NCI-H2081 (cell line): Measurements from ENCODE around the gene CAMK2G.
"Not testable (repeated sequence)": the region's sequence is repeated elsewhere in the genome, so short reads cannot be mapped to it uniquely, and the experiment has no call there.

Experiments
- DNase-seq, 2 experiments: peaks; one replicate each; lab custom pipeline; 2025; lab: John Stamatoyannopoulos, UW

The CAMK2G gene

GRCh38 chr10:73810735-73811465 is 63.5 kb downstream of the CAMK2G start:
- no peak for DNase-seq

- no peak for DNase-seq
Measured at GRCh38 chr10:73810358-73810734, 64.0 kb downstream of the CAMK2G start.

- no peak for DNase-seq
Measured at GRCh38 chr10:73809061-73809818, 65.1 kb downstream of the CAMK2G start.

DNA sequence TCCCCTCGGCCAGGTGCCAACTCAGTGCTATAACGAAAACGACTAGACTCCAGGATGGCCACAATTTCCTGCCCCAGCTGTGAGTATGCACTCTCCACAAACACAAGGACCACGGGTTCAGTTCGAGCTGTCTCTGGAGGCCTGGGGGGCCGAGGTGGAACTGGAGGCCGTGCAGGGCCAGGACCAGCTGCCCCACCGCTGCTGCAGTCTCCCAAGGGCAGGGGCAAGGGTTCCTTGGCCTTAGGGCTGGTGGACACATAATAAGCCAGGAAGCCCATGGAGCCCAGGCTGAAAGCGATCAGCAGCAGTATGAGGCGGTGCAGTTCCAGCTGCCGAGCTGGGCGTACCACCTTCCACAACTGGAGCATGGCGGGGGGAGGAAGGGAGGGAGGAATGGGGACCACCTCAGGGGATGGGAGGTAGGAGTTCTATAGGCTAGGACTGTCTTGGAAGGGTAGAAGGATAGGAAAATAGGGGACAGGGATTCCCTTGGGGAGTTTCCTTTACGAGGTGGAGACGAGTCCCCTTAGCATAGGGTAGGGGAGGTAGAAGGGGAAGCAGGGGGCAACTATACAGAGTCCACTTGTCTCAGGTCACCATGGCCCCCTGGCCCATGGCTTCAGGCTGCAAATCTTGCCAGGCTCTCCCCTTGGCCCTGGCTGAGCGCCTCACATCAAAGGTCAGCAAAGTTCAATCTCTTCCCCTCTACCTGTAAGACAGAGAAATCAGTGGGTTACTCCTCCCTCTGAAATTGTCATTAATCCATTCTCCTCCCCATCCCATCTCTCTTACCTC is 66.1 kb downstream of the CAMK2G start:
- DNase-seq = no peak

GRCh38 chr10:73807471-73807870 is 66.9 kb downstream of the CAMK2G start:
- no peak for DNase-seq

DNA sequence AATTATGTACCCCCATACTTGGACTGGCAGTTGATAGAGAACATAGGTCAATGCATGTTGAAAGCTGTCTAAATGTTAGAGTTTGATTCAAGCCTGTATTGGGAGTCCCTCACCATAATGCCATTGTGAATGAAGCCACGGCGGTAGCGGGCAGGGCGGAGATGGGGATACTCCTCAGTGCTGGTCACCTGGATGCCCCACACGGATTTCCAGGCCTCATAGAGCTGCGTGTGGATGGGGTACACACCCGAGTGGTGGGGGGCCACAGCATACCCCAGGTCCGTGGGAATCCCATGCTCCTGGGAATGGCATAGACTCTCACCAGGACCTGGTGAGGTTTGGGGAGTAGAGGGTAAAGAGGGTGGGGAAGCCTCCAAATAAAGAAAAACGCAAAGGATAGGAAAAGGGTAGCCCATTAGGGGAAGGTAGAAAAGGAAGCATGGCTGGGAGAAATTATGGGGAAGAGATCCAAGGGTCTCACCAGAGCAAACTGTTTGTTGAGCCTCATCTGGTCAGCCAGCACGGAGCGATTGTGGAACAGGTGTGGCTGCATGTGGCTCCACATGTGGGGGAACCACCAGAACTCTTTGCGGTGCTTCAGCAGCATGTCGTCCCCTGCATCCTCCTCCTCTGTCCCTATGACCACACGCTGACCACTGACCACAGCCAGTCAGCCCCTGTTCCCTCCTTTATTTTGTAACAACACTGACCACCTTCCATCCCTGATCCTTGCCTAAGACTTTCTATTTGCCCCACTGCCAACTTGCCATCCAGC is 68.0 kb downstream of the CAMK2G start:
- no peak for DNase-seq

- no peak for DNase-seq
Measured at GRCh38 chr10:73803680-73804286, 70.6 kb downstream of the CAMK2G start.

- no peak for DNase-seq
Measured at GRCh38 chr10:73802276-73802991, 71.9 kb downstream of the CAMK2G start.

DNA sequence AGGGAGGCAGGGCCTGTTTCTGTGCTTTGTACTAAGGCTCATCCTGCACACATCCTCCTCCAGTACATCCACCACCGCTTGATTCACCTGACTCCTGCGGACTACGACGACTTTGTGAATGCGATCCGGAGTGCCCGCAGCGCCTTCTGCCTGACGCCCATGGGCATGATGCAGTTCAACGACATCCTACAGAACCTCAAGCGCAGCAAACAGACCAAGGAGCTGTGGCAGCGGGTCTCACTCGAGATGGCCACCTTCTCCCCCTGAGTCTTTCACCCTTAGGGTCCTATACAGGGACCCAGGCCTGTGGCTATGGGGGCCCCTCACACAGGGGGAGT is 73.1 kb downstream of the CAMK2G start:
- DNase-seq = no peak

GRCh38 chr10:73800560-73801252 is 73.6 kb downstream of the CAMK2G start:
- no peak for DNase-seq

DNA sequence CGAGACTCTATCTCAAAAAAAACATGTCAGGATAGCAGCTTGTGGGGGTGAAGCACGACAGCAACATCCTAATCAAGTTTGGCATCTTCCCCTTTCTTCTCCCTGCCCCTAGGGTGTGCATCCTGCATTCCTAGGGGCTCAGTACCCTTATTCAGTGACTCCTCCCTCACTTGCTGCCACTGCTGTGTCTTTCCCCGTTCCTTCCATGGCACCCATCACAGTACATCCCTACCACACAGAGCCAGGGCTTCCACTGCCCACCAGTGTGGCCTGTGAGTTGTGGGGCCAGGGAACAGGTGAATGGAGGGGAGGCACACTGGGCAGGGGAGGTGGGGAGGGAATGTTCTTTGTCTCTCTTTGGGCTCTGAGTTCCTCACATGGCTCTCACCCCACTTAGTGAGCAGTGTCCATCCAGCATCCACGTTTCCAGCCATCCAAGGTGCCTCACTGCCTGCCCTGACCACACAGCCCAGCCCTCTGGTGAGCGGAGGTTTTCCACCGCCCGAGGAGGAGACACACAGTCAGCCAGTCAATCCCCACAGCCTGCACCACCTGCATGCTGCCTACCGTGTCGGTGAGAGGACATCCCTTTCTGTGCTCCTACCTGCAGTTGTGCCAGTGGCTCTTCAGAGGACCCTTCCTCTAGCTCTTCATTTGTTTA is 74.3 kb downstream of the CAMK2G start:
- no peak for DNase-seq

DNA sequence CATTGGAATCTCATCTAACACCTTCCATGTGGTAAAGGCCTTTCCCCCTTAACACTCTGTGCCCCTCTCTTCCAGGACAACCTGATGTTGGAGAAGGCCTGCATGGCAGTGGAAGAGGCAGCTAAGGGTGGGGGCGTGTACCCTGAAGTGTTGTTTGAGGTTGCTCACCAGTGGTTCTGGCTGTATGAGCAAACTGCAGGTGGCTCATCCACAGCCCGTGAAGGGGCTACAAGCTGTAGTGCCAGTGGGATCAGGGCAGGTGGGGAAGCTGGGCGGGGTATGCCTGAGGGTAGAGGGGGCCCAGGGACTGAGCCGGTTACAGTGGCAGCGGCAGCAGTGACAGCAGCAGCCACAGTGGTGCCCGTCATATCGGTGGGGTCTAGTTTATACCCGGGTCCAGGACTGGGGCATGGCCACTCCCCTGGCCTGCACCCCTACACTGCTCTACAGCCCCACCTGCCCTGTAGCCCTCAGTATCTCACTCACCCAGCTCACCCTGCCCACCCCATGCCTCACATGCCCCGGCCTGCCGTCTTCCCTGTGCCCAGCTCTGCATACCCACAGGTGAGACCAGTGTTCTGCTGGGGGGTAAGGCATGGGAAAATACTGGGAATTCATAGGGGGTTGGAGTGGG is 75.3 kb downstream of the CAMK2G start:
- no peak for DNase-seq

DNA sequence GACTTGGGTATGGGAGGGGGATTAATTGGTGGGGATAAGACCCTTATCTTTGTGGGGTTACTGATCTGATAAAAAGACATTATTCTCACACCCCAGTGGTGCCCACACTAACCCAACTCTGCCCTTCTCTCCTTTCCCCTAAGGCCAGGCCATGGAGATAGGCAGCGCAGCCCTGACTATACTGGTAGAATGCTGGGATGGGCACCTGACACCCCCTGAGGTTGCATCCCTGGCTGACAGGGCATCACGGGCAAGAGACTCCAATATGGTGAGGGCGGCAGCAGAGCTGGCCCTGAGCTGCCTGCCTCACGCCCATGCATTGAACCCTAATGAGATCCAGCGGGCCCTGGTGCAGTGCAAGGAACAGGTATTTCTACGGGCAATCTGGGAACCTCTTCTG is 76.3 kb downstream of the CAMK2G start:
- DNase-seq = no peak

DNA sequence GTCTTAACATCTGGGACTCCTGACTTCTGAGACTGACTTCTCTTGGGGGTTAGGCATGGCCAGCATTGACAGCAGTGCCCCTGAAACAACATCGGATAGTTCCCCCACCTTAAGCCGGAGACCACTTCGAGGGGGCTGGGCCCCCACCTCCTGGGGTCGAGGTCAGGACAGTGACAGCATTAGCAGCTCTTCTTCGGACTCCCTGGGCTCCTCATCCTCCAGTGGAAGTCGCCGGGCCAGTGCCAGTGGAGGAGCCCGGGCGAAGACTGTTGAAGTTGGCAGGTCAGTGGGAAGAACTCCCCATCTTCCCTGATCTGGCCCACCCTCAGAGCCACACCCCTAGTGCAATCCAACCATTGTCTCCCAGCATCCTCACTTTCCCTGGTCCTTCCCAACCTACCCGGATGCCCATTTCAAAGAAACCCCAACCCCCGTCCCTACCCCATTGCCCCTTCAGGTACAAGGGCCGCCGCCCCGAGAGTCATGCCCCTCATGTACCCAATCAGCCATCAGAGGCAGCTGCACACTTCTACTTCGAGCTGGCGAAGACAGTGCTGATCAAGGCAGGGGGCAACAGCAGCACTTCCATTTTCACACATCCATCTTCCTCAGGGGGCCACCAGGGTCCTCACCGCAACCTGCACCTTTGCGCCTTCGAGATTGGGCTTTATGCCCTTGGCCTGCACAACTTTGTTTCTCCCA is 76.9 kb downstream of the CAMK2G start:
- DNase-seq = no peak

- DNase-seq = no peak
Measured at GRCh38 chr10:73796766-73797165, 77.6 kb downstream of the CAMK2G start.

DNA sequence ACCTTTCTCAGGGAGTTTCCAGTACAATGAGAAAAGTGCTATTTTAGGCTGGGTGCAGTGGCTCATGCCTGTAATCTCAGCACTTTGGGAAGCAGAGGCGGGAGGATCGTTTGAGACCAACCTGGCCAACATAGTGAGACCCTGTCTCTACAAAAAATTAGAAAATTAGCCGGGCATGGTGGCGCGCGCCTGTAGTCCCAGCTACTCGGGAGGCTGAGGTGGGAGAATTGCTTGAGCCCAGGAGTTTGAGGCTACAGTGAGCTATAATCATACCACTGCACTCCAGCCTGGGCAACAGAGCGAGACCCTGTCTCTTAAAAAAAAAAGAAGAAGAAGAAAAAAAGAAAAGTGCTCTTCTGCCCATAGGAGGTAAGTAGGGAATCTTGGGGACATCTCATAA is 78.3 kb downstream of the CAMK2G start:
- not testable (repeated sequence) for DNase-seq

DNA sequence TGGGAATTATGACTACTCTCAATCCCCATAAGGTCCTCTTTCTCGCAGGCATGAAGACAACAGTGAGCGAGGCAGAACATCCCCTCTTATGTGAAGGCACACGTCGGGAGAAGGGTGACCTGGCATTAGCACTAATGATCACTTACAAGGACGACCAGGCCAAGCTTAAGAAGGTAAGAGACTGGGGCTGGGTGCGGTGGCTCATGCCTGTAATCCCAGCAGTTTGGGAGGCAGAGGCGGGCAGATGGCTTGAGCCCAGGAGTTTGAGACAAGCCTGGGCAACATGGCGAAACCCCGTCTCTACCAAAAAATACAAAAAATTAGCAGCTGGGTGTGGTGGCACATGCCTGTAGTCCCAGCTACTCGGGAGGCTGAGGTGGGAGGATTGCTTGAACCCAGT is 78.9 kb downstream of the CAMK2G start:
- DNase-seq = not testable (repeated sequence)

DNA sequence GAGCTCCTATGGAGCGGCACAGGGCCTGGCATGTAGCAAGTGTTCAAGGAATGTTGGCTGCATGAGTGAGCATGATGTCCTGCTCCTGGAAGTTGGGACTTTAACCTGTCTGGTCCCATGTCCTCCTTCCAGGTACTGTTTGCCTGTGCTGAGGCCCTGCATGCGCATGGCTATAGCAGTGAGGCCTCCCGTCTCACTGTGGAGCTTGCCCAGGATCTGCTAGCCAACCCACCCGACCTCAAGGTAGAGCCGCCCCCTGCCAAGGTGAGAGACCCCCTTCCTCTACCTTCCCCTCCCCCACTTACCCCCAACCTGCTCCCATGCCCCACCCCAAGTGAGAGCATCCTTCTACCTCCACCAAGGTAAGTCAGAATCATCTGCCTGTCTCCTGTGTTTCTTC is 80.9 kb downstream of the CAMK2G start:
- no peak for DNase-seq
